NCI-H2227 treated with DMSO at 0.1 percent for 48 hours (cell line): ENCODE results near the gene CLDN15.
"Not testable (repeated sequence)": the region's sequence is repeated elsewhere in the genome, so short reads cannot be mapped to it uniquely, and the experiment has no call there.

Experiments
- DNase-seq: peaks from one replicate; lab custom pipeline; 2025; lab: John Stamatoyannopoulos, UW

Gene CLDN15

DNA sequence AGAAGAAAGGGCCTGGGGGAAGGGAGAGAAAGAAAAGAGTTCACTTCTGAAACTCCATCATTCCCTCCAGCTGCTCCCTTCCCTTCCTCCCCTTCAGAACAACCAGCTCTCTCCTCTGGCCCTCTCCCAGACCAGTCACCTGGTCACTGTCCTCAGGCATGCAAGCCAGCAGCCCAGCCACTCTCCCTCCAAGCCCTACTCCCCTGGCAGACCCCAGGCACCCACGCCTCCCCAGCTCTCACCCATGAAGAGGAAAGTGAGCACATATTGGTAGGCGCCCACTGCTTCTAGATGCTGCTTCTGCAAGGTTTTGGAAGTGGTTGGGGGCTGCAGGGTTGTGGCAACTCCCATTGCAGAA lies 37.1 kb downstream of the CLDN15 start:
- no peak for DNase-seq

DNA sequence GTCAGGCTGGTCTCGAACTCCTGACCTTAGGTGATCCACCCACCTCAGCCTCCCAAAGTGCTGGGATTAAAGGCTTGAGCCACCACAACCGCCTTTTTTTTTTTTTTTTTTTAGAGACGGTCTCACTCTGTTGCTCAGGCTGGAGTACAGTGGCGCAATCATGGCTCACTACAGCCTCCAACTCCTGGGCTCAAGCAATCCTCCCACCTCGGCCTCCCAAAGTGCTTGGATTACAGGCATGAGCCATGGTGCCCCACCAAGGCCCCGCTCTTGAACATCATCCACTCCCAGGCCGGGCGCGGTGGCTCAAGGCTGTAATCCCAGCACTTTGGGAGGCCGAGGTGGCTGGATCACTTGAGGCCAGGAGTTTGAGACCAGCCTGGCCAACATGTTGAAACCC lies 38.1 kb downstream of the CLDN15 start:
- not testable (repeated sequence) for DNase-seq

DNA sequence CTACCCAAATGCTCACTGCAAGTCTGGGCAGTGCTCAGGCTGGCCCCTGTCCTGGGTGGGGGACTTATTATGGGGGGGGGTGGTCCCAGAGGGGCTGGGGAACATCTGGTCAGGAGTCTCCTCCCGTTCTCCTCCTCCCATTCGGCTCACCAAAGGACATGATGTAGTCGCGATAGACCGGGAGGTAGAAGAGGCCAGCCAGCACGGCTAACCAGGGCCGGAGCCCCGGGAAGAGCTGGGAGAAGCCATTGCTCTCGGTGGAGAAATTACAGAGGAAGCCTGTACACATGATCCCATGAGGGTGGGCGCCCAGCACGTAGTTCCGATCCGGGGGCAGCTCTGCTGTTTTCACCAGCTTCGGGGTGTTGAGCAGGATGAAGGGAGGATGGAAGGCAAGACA lies 39.1 kb downstream of the CLDN15 start:
- DNase-seq: no peak

DNA sequence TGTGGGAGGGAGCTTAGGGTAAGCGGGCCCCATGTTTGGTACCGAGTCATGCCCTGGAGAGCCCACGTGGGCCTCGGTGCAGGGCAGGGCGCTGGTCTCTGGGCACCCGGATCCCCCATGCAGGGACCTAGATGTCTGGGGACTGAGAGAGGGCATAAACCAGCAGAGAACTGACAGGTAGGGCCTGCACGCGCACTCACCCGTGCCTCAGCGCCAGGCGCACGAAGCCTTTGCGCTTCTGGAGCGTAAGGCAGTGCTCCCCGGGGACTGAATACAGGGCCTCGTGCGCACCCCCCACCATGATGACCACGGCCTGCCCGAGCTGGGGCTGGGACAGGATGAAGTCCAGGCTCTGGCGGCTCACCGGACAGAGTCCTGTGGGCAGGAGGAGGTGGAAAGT lies 39.6 kb downstream of the CLDN15 start:
- DNase-seq: no peak

DNA sequence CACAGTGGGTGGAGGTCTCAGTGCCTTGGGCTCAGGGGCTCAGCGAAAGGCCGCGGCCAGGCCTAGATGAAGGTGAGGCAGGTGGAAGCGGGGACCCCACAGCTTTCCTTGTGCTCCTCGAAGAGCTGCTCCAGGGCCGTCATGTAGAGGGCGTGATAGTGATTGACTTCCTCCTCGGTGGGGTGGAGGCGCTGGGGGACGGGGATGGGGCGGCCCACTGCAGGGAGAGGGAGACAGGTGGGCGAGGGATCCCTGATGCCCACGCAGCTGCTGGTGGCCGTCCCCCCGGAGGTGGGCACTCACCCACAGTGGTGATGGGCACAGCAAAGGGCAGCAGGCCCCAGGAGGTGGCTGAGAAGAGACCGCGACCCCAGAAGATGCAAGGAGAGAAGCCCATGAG lies 41.7 kb downstream of the CLDN15 start:
- DNase-seq: no peak

DNA sequence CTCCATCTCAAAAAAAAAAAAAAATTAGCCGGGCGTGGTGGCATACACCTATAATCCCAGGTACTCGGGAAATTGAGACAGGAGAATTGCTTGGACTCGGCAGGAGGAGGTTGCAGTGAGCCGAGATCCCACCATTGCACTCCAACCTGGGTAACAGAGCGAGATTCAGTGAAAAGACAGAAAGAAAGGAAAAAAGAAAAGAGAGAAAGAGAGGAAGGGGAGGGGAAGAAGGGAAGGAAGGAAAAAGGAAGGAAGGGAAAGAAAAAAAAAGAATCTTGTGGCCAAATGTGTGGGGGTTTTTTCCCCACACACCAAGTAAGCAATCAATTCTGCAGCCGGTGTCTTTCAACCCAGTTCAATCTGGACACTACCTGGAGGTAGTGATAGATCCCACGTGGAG lies 48.5 kb downstream of the CLDN15 start:
- no peak for DNase-seq

DNA sequence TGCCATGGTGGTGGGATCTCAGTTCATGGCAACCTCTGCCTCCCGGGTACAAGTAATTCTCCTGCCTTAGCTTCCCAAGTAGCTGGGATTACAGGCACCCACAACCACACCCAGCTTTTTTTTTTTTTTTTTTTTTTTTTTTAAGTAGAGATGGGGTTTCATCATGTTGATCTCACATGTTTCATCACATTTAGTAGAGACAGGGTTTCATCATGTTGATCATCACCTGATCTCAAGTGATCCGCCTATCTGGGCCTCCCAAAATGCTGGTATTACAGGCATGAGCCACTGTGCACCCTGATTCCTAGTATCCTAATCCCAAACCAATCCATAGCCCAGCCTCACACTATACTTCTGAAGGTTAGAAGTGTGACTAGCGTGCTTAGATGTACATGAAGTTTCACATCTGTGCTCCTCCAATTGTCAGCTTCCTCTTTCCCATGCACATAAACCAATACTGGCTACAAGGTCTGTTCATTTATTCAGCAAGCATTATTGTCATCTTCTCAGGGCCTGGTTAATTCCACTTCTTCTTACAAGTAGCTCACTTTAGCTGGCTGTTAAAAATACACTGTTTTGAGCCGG lies 50.7 kb downstream of the CLDN15 start:
- no peak for DNase-seq

DNA sequence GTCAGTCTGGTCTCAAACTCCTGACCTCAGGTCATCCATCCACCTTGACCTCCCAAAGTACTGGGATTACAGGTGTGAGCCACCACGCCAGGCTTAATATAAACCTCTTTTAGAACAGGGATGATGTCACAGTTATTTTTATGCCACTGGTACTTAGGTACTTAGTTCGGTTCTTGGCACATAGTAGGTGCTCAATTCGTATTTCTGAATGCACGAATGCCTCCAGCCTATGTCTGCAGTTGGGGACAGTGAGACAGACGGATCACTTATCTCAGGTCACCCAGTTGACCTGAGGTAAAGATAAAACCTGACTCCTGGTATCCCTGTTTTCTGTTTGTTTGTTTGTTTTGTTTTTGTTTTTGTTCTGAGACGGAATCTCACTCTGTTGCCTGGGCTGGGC lies 51.4 kb downstream of the CLDN15 start:
- DNase-seq: no peak

DNA sequence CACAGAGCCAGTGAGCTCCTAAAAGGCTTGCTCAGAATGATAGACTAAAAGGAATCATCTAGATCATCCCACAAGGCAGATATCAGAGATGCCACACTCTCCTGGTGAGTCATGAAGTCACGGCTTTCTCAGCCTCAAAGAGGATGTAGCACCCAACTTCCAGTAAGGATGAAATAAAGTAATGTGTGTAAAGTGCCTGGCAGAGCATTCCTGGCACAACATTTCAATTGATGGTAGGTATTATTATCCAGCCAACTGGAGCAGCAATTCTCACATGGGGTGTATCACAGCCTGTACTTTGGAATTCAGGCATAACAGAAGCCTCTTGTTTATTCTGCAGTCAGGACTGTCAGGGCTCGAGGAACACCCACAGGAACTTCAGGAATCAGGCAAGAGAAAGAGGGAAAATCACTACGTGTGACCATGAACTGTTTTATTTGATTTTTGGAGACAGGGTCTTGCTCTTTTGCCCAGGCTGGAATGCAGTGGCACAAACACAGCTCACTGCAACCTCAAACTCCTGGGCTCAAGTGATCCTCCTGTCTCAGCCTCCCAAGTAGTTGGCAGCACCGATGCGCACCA lies 52.3 kb downstream of the CLDN15 start:
- no peak for DNase-seq
